ENCODE results near the gene ZBED5.
"Not testable (repeated sequence)": the region's sequence is repeated elsewhere in the genome, so short reads cannot be mapped to it uniquely, and the experiment has no call there.

Gene ZBED5

DNA sequence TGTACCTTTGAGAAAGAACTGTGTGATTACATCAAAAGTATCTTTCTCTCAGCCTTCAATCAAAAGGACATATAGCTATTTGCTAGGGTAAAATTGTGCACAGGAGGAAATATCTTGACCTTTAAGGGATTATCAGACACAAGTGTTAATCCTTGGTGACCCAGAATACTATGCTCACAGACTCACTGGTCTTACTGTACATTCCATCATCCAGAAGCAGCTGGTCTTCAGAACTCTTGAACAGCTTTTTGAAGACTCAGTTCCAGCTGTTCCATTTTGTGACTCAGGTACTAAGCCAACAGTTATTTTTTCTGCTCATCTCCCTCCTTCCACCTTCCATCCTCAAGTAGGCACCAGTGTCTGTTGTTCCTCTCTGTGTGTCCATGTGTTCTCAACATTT, 19.8 kb downstream of the ZBED5 start:
- DNase-seq (ENCODE audit: low read depth, low spot score): no peak

DNA sequence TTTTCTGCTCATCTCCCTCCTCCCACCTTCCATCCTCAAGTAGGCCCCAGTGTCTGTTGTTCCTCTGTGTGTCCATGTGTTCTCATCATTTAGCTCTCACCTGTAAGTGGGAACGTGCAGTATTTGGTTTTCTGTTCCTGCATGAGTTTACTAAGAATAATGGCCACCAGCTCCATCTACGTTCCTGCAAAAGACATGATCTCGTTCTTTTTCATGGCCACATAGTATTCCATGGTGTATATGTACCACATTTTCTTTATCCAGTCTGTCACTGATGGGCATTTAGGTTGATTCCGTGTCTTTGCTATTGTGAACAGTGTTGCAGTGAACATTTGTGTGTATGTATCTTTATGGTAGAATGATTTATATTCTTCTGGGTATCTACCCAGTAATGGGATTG, 21.0 kb downstream of the ZBED5 start:
- not testable (repeated sequence) for DNase-seq (ENCODE audit: low read depth, low spot score)

DNA sequence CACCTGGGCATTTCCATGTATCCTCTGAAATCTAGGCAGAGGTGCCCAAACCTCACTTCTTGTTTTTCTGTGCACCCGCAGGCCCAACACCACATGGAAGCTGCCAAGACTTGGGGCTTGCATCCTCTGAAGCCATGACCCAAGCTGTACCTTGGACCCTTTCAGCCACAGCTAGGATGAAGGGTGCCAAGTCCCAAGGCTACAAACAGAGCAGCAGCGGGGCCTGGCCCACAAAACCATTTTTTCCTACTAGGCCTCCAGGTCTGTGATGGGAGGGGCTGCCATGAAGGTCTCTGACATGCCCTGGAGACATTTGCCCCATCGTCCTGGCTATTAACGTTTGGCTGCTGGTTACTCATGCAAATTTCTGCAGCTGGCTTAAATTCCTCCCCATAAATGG, 28.7 kb downstream of the ZBED5 start:
- no peak for DNase-seq (ENCODE audit: low read depth, low spot score)

DNA sequence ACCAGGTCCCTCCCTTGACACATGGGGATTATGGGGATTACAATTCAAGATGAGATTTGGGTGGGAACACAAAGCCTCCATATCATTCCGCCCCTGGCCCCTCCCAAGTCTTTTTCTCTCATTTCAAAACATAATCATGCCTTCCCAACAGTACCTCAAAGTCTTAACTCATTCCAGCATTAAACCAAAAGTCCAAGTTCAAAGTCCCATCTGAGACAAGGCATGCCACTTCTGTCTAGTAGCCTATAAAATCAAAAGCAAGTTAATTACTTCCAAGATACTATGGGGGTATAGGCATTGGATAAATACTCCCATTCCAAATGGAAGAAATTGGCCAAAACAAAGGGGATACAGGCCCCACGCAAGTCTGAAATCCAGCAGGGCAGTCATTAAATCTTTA, 29.5 kb downstream of the ZBED5 start:
- no peak for DNase-seq (ENCODE audit: low read depth, low spot score)

DNA sequence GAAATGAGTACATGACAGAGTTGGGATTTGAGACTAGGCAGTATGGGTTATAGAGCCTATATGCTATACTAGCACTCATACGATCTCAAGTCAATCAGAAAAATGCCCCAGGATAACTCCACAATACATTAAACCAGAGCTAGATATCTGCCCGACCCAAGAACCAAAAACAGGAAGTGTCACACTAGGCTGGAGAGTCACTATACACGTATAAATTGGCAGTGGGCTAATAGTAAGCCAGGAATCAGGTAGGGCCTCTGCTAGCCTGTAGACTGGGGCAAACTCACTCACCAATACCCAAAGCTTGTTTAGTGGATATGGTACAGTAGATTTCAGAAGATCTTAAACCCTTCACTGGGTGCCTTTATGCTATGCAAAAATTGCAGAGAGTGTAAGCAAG, 33.0 kb downstream of the ZBED5 start:
- no peak for DNase-seq (ENCODE audit: low read depth, low spot score)

DNA sequence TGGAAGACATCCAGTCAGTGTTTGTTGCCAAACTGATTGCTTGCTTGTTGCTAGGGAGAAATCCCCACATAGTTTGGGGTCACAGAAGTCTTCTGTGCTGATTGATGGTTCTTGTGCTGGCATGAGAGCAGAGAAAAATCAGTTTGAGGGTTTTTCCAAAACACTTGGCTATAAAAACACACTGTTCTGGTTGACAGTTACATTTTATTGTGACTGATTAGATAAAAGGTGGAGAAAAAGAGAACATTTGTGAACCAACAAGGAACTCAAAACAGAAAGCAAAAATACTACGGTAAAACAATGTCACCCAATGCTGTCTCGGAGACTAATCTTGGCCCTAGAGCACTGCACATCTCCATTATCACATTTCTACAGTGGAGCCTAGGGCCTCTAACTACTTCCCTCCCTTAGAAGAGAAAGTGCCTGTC, 34.7 kb downstream of the ZBED5 start:
- no peak for DNase-seq (ENCODE audit: low read depth, low spot score)

DNA sequence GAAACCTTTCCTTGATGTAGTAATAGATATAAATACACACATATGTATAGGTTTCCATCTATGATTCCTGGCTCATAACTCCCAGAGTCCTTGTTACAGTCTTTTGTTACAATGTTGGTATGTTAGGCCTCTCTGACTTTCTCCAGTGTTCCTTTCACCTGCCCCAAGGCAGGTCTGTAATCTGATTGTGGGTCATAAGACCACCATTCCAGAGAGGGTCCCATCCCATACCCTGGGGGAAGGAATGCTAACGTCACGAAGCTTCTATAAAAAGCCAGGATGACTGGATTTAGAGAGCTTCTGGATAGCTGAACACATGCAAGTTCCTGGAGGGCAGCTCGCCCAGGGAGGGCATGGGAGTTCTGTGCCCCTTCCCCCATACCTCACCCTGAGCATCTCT, 35.4 kb downstream of the ZBED5 start:
- not testable (repeated sequence) for DNase-seq (ENCODE audit: low read depth, low spot score)

DNA sequence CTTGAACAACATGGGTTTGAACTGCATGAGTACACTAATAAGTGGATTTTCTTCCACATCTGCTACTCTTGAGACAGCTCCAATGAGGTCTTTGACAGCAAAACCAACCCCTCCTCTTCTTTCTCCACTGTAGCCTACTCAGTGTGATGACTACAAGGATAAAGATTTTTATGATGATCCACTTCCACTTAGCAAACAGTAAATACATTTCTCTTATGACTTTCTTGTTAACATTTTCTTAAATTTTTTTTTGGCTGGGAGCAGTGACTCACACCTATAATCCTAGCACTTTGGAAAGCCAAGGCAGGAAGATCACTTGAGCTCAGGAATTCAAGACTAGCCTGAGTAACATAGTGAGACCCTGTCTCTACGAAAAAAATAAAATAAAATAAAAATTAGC, 39.3 kb downstream of the ZBED5 start:
- no peak for DNase-seq (ENCODE audit: low read depth, low spot score)

DNA sequence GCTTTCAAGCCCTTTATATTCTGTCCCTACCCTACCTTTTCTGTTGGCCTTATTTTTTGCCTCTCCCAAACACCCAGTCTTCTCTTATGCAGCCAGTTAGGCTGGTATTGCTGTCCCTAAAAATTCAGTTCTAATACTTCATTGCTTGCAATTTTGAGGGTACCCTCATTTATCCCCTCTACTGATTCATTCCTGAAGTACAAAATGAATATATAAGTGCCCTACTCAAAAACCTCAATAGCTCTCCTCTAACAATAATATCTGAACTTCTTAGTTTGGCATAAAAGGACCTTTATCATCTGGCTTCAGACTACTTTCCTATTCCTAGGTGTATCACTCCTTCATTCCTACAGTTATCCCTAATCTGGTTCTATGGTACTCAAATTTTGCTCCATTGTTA, 43.9 kb downstream of the ZBED5 start:
- no peak for DNase-seq (ENCODE audit: low read depth, low spot score)

DNA sequence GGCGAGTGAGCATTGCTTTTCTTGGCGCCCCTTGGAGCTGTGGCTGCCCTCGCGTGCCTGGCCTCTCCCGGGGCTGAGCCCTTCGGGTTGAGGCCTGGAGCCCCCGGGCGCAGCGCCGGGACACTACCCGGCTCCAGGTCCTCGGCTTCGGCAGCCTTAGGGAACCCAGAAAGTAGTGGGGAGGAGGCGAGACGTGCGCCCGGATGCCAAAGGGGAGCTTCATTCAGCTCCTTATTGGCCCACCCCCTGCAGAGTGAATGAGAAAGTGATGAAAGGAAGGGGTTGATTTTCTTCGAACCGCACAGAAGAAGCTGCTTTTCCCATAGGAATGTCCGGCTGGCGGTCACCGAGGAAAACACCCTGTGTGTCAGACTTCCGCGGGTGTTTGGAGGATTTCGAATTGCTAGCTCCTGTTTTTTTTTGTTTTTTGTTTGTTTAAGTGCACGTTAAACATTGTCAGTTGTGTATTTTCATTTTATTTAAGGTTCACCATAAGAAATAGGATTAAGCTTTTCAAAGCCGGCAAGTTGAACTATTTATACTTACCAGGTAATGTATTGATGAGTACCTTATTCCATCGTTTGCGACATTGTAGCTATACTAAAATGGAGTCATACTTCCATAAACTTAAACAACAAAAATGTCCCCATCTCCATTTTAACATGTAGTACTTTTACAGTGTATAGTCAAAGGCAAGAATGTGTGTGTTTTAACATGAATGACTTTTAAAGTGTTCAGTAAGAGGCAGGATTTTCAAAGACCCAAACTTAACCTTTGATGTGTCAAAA, 48.3 kb downstream of the ZBED5 start:
- peak; percentile 29 for DNase-seq (ENCODE audit: low read depth, low spot score)

DNA sequence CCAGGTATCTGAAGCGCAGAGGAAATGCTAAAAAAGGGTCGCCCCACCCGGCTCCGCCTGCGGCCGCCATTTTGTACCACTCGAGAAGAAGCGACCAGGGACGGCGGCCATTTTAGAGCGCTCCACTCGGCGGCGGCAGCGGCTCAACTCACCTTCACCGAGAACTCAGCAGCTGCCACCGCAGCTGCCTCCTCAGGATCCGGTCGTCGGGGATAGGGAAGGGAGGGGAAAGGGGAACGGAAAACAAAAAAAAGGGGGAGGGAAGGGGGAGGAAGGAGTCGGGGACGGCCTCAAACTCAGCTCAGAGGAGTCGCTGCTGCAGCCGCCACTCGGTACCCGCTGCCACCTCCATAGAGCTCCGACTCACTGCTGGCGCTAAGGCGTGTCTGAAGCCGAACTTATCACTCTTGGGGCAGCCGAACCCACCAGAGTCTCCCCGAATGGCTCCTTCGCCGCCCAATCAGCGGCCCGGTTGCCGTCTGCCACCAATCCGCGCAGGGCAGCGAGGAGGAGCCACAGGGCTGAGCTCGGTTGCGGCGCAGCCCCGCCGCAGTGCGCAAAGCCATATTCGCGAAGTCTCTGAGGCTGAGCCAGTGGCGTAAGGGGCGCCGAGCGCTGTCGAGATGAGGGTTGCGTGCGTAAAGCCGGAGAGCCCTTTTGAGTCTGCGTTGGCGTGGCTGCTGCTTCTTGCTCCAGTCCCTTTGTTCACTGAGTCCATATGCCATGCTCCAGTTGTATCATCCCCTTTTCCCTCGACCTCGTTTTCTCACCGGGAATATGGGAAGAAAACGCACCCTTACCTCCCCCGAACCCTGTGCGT, 49.1 kb downstream of the ZBED5 start, which contains the start of gene EIF4G2:
EIF4G2 (minus strand) TSS at position 374 of the 820 bp plus-strand sequence.
- peak; percentile 96 for DNase-seq (ENCODE audit: low read depth, low spot score)

DNA sequence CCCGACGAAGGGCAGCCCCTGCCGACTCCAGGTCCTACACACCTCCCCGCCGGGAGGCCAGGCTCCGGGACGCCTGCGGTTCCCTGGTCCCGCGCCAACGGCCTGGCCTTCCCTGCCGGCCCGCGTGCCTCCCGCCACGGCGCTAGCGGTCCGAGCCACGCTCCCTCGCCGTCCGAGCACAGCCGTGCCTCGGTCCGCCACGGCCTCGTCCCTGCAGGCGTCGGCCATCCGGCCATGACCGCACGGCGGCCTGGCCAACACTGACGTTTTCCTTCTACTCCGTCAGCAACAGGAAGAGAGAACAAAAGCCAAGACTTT, 49.7 kb downstream of the ZBED5 start:
- DNase-seq (ENCODE audit: low read depth, low spot score): no peak

DNA sequence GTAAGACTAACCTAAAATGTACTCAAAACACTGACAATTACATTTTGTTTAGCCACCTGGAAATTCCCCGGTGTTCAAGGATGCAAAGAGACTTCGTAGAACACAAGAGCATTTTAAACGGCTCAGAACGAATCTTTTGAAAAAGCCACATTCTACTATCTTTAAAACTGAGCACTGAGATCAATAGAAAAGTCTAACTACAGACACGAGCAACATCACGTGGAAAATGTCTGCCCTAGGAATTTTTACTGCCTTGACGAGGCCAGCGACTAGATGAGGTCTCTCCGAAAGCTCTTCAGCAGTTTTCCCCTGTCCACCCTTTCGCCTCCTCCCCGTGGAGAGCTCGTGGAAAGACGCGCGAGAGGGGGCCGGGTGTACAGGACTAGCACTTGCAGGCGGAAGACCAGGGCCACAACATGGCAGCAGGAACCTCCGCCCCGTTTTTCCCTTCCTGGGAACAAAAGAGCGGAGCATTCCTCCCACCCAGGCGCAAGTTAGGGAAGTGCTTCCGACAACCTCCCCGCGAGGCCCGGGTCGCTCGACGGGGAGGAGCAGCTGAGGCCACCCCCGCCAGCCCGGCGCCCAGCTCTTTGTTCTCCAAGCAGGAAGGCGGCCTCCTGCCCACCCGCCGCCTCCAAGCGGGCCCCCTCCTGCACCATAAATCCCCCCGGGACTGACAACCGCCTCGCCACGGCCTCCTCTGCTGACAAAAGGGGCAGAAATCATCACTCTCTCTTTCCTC, 50.2 kb downstream of the ZBED5 start:
- no peak for DNase-seq (ENCODE audit: low read depth, low spot score)

DNA sequence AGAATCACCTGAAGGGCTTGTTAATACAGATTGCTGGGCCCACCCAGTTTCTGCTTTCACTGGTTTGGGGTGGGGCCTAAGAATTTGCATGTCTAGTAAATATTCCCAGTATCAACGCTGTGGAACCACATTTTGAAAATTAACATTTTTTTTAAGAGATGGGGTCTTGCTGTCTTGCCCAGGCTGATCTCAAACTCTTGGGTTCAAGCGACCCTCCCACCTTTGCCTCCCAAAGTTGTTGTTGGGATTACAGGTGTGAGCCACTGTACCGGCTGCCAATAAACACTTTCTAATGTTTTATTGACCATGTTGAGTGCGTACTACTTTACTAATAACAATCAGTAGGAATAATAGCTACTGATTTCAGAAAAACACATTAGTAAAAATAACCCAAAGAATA, 51.6 kb downstream of the ZBED5 start:
- no peak for DNase-seq (ENCODE audit: low read depth, low spot score)

DNA sequence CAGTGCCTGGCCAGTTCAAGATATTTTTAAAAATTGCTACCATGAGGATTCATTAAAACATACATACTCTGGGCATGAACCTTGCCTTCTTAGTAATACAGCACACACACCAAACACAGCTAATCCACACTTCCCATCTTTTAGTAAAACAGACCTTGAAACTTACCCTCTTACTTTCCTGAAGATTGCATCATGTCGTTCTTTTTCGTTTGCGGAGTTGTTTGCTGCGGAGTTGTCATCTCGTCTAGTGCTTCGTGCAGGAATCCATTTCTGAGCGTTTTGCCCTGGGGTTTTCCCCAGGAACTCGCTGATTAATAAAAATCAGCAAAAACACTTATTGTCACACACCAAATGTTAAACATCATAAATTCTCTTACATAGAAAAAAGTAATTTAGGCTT, 52.1 kb downstream of the ZBED5 start:
- no peak for DNase-seq (ENCODE audit: low read depth, low spot score)

DNA sequence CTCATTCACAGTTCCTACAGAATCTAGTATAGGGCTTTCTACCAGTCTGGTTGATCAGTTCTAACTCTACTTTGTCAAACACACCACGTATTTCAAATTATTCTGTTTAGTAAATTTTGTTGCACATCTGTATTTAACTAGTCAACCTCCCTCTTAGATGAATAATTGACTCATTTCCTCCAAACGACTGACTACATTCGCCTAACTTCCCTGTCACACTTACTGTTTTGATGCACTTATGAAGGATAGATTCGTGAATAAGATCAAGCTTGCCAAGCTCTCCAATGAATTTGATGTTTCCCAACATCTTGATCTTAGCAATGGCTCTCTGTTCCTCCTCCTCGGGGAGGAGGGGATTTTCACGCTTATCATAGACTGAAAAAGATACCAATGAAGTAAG, 54.2 kb downstream of the ZBED5 start:
- DNase-seq (ENCODE audit: low read depth, low spot score): no peak

Data from smooth muscle cell of the brain vasculature (primary cell).